Measurements from ENCODE around the gene PTPRG.

- TF ChIP-seq CTCF (IDR thresholded peaks at IDR 0.05) (no peak), POLR2A (IDR thresholded peaks at IDR 0.05) (no peak)
Measured at GRCh38 chr3:62295571-62295970, 734.2 kb downstream of the PTPRG start.

Measured in adrenal gland (tissue), 5 donors.